GM19452 (cell line): ENCODE results near the gene TAS2R30.
"Not testable (repeated sequence)": the region's sequence is repeated elsewhere in the genome, so short reads cannot be mapped to it uniquely, and the experiment has no call there.

Source experiments
- ATAC-seq: cut with Tn5 transposase; IDR thresholded peaks from one replicate; pipeline ENCODE4 v1.9.1; 2021; ENCODE audit not compliant: unreplicated experiment

Gene TAS2R30

DNA sequence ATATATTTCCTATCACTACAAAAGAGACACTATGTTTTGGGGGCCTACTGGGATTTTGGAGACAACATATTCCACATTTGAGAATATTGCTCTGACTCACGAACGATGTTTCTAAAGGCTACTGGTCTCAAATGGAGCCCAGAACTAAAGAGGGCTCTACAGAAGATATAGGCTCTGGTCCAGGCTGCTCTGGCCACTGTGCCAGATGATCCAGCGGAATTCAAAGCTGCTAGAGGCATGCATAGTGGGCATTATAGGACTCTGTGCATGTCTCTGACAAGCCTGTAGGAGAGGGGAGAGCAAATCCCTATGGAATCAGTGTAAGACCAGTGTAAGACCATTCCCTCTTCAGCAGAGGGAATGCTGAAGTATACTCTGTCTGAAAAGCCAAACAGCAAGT, 4.1 kb downstream of the TAS2R30 start:
- ATAC-seq: no peak

- not testable (repeated sequence) for ATAC-seq
These were observed 20.3 kb downstream of the TAS2R30 start for GRCh38 chr12:11114130-11114529.

DNA sequence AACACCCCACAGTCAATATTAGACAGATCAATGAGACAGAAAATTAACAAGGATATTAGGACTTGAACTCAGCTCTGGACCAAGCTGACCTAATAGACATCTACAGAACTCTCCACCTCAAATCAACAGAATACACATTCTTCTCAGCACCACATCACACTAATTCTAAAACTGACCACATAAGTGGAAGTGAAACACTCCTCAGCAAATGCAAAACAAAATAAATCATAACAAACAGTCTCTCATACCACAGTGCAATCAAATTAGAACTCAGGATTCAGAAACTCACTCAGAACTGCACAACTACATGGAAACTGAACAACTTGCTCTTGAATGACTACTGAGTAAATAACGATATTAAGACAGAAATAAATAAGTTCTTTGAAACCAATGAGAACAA, 23.2 kb downstream of the TAS2R30 start:
- not testable (repeated sequence) for ATAC-seq

GRCh38 chr12:11108862-11109261, 25.6 kb downstream of the TAS2R30 start:
- ATAC-seq: no peak

GRCh38 chr12:11107719-11108118, 26.7 kb downstream of the TAS2R30 start:
- ATAC-seq: no peak

- no peak for ATAC-seq
These were observed 28.2 kb downstream of the TAS2R30 start for GRCh38 chr12:11106288-11106687.

GRCh38 chr12:11105546-11105945, 28.9 kb downstream of the TAS2R30 start:
- ATAC-seq: no peak

DNA sequence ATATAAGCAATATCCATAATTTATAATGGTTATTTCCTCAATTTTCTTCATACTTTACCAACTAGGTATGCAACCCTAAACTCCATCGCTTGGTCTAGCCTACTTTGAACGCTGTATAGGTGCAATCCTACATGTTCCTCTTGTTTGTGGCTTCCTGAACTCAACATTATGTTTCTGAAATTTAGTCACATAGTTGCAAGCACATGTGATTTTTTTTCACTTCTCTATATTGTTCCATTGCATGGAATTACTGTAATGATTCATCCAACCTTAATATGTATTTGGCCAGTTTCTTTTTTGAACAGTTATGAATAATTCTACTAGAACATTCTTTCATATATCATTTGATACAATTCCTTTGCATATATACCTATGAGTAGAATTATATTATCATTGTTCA, 39.5 kb downstream of the TAS2R30 start:
- ATAC-seq: not testable (repeated sequence)

GRCh38 chr12:11092128-11092527, 42.3 kb downstream of the TAS2R30 start, which contains the start of gene TAS2R43:
Gene TAS2R43 (minus strand): TSS chr12:11092313. CDS start chr12:11092229, 84 bp downstream.
- ATAC-seq: no peak

DNA sequence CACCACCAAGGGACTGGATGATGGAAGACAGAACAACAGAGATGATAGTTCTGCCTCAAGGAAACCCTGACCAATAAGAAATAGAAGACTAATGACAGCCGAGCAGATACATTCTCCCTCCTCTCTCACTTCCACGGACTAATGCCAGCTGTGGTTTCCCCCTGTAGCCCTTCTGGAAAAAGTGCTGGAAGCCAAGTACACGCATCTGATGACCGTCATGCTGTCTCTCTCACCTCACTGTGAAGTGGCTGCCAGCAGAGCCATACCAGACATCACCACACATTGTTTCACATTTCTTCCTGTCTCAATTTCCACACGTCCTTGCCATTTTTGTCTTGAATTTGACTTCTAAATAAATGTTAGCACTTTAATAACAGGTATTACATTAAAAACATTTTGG, 45.2 kb downstream of the TAS2R30 start:
- no peak for ATAC-seq

DNA sequence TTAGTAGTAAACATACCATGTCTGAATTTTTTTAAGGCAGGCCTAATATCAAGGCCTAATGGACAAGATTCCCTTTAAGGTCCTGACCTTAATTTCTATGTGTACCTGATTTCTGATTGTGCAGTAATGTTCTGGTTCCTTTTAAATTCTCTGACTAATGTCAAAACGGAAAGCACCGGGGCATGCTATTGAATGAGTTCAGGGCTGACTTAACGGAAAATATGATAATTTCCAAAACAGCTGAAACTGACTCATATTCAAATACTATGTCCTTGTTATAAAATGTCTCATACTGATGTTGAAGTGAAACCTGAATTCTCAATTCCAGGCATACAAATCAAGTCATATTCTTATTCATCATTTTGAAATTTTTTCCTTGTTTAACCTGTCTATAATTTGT, 49.0 kb downstream of the TAS2R30 start:
- ATAC-seq: no peak
